ENCODE measurements around the gene CCDC192.
"Not testable (repeated sequence)": the region's sequence is repeated elsewhere in the genome, so short reads cannot be mapped to it uniquely, and the experiment has no call there.

The CCDC192 gene

GRCh38 chr5:127762412-127762811, 59.2 kb downstream of the CCDC192 start:
- DNase-seq (ENCODE audit: low read depth in 2 of 2): no peak

- no peak for DNase-seq (ENCODE audit: low read depth in 2 of 2)
Observed at GRCh38 chr5:127766676-127767335, 63.6 kb downstream of the CCDC192 start.

- no peak for DNase-seq (ENCODE audit: low read depth in 2 of 2)
Observed at GRCh38 chr5:127769386-127769785, 66.2 kb downstream of the CCDC192 start.

- DNase-seq (ENCODE audit: low read depth in 2 of 2): no peak
Observed at GRCh38 chr5:127770272-127770671, 67.1 kb downstream of the CCDC192 start.

GRCh38 chr5:127772531-127772930, 69.3 kb downstream of the CCDC192 start:
- no peak for DNase-seq (ENCODE audit: low read depth in 2 of 2)

- no peak for DNase-seq (ENCODE audit: low read depth in 2 of 2)
Observed at GRCh38 chr5:127774221-127774620, 71.0 kb downstream of the CCDC192 start.

GRCh38 chr5:127776477-127776876, 73.3 kb downstream of the CCDC192 start:
- DNase-seq (ENCODE audit: low read depth in 2 of 2): no peak

- DNase-seq (ENCODE audit: low read depth in 2 of 2): no peak
Observed at GRCh38 chr5:127777957-127778356, 74.8 kb downstream of the CCDC192 start.

GRCh38 chr5:127782450-127782849, 79.3 kb downstream of the CCDC192 start:
- not testable (repeated sequence) for DNase-seq (ENCODE audit: low read depth in 2 of 2)

- DNase-seq (ENCODE audit: low read depth in 2 of 2): no peak
Observed at GRCh38 chr5:127785098-127785927, 82.1 kb downstream of the CCDC192 start.

- no peak for DNase-seq (ENCODE audit: low read depth in 2 of 2)
Observed at GRCh38 chr5:127791439-127791838, 88.2 kb downstream of the CCDC192 start.

GRCh38 chr5:127791908-127792307, 88.7 kb downstream of the CCDC192 start:
- not testable (repeated sequence) for DNase-seq (ENCODE audit: low read depth in 2 of 2)

GRCh38 chr5:127793052-127793451, 89.9 kb downstream of the CCDC192 start:
- no peak for DNase-seq (ENCODE audit: low read depth in 2 of 2)

- DNase-seq (ENCODE audit: low read depth in 2 of 2): no peak
Observed at GRCh38 chr5:127793879-127794278, 90.7 kb downstream of the CCDC192 start.

- no peak for DNase-seq (ENCODE audit: low read depth in 2 of 2)
Observed at GRCh38 chr5:127796211-127796610, 93.0 kb downstream of the CCDC192 start.

- no peak for DNase-seq (ENCODE audit: low read depth in 2 of 2)
Observed at GRCh38 chr5:127799293-127799905, 96.2 kb downstream of the CCDC192 start.

- DNase-seq (ENCODE audit: low read depth in 2 of 2): no peak
Observed at GRCh38 chr5:127801751-127802476, 98.7 kb downstream of the CCDC192 start.

- no peak for DNase-seq (ENCODE audit: low read depth in 2 of 2)
Observed at GRCh38 chr5:127802477-127802865, 99.3 kb downstream of the CCDC192 start.

GRCh38 chr5:127804886-127805426, 101.8 kb downstream of the CCDC192 start:
- DNase-seq (ENCODE audit: low read depth in 2 of 2): no peak

- DNase-seq (ENCODE audit: low read depth in 2 of 2): no peak
Observed at GRCh38 chr5:127805448-127805847, 102.3 kb downstream of the CCDC192 start.

- DNase-seq (ENCODE audit: low read depth in 2 of 2): no peak
Observed at GRCh38 chr5:127806776-127807175, 103.6 kb downstream of the CCDC192 start.

GRCh38 chr5:127809533-127809932, 106.3 kb downstream of the CCDC192 start:
- DNase-seq (ENCODE audit: low read depth in 2 of 2): no peak
